Effector memory CD8-positive, alpha-beta T cell (primary cell): Measurements from ENCODE around the gene GUSB.
"Not testable (repeated sequence)": the region's sequence is repeated elsewhere in the genome, so short reads cannot be mapped to it uniquely, and the experiment has no call there.

Experiments used
- ATAC-seq: fragments of 150-1000 bp; cut with Tn5 transposase; replicated peaks from 2 replicates; pipeline ENCODE4 v1.10.0; 2021; ENCODE audit warnings: mild to moderate bottlenecking, moderate library complexity
- DNase-seq, 3 experiments: peaks; one replicate each; pipeline ENCODE4 v3.0.0; 2021
- H3K27ac Mint-ChIP-seq, 2 donors: one replicate each; pipeline ENCODE4 v1.8.0; 2022; ENCODE audit warnings: mild to moderate bottlenecking in 2 of 2, mixed read lengths in 2 of 2, moderate library complexity in 2 of 2
- H3K27me3 Mint-ChIP-seq, 2 donors: one replicate each; pipeline ENCODE4 v1.8.0; 2022; ENCODE audit warnings: mixed read lengths in 2 of 2
- H3K36me3 Mint-ChIP-seq: one replicate; pipeline ENCODE4 v1.8.0; 2022; ENCODE audit warnings: mild to moderate bottlenecking, moderate library complexity, mixed read lengths; ENCODE audit not compliant: insufficient read depth
- H3K4me1 Mint-ChIP-seq, 2 donors: one replicate each; pipeline ENCODE4 v1.8.0; 2022; ENCODE audit warnings: low read depth in 2 of 2, mixed read lengths in 2 of 2
- H3K4me3 Mint-ChIP-seq, 2 donors: one replicate each; pipeline ENCODE4 v1.8.0; 2022; ENCODE audit warnings: mild to moderate bottlenecking in 2 of 2, mixed read lengths in 2 of 2, moderate library complexity in 2 of 2
- H3K9me3 Mint-ChIP-seq, 2 donors: one replicate each; pipeline ENCODE4 v1.8.0; 2022; ENCODE audit warnings: mixed read lengths in 2 of 2

The GUSB gene

GRCh38 chr7:65968256-65969185 is 13.5 kb downstream of the GUSB start:
- H3K4me1 Mint-ChIP-seq = peaks cover 0 to 5% of the 10 kb centered on the region in 2 donors
- no peaks in the 10 kb centered on the region for H3K9me3 Mint-ChIP-seq
- no peak overlapping the region for H3K4me3 Mint-ChIP-seq
- ATAC-seq (no peak), DNase-seq (no peak)
- no peaks in the 10 kb centered on the region for H3K27me3 Mint-ChIP-seq
- H3K36me3 Mint-ChIP-seq = peaks cover 93% of the 10 kb centered on the region
- peak overlapping the region in 1 of 2 donors; percentile 26 for H3K27ac Mint-ChIP-seq

DNA sequence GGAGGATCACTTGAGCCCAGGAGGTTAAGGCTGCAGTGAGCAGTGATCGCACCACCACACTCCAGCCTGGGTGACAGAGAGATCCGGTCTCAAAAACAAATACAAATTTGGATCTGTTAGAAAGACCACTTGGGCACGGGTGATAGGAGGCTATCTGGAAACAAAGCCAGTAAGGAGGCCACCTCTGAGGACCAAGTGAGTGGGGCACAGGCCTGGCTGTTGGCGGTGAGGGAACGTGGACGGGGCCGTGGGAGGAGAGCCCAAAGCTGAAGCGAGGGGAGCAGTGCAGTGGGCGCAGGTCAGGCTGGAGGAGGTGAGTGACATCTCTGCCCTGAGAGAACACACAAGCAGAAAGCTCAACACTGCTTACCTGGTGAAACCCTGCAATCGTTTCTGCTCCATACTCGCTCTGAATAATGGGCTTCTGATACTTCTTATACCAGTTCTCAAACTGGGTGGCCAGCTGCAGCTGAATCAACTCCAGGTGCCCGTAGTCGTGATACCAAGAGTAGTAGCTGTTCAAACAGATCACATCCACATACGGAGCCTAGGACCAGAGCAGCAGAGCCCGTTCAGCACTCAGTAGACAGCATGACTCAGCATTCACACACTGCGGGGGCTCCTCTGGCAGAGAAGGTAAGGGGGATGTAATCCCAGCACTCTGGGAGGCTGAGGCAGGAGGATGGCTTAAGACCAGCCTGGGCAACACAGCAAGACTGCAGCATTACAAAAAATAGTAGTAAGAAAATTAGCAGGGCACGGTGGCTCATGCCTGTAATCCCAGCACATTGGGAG is 14.5 kb downstream of the GUSB start:
- Mint-ChIP-seq H3K4me1 (peaks cover 0 to 4% of the 10 kb centered on the region in 2 donors), H3K27me3 (no peaks in the 10 kb centered on the region), H3K9me3 (no peaks in the 10 kb centered on the region), H3K4me3 (no peak overlapping the region), H3K27ac (peak overlapping the region; percentile 28 to 80), H3K36me3 (peaks cover 88% of the 10 kb centered on the region)
- no peak for DNase-seq
- no peak for ATAC-seq

DNA sequence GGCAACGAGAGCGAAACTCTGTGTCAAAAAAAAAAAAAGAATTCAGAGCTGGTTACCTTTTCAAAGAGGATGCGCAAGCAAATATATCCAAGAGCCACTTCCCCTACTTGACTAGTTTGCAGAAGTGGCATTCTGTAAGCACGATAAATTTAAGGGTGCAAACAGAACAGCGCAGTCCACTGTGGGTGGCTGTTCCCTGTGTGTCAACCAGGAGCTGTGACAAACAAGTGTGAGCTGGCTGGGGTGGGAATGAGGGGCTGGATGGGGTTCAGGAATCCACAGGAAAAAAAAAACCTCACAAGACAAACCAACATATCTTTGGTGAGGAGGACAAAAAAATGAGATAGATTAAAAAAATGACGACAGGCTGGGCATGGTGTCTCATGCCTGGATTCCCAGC is 15.9 kb downstream of the GUSB start:
- ATAC-seq = no peak
- Mint-ChIP-seq H3K9me3 (no peaks in the 10 kb centered on the region), H3K36me3 (peaks cover 85% of the 10 kb centered on the region), H3K4me3 (no peak overlapping the region), H3K27me3 (no peaks in the 10 kb centered on the region), H3K4me1 (no peaks in the 10 kb centered on the region), H3K27ac (peak overlapping the region; percentile 28 to 80)
- no peak for DNase-seq

GRCh38 chr7:65964671-65965070 is 17.3 kb downstream of the GUSB start:
- H3K4me3 Mint-ChIP-seq, H3K4me1 Mint-ChIP-seq, H3K9me3 Mint-ChIP-seq, H3K27me3 Mint-ChIP-seq, ATAC-seq, DNase-seq: not testable (repeated sequence)
- H3K36me3 Mint-ChIP-seq = peaks cover 85% of the 10 kb centered on the region
- peak overlapping the region in 1 of 2 donors; percentile 10 for H3K27ac Mint-ChIP-seq

DNA sequence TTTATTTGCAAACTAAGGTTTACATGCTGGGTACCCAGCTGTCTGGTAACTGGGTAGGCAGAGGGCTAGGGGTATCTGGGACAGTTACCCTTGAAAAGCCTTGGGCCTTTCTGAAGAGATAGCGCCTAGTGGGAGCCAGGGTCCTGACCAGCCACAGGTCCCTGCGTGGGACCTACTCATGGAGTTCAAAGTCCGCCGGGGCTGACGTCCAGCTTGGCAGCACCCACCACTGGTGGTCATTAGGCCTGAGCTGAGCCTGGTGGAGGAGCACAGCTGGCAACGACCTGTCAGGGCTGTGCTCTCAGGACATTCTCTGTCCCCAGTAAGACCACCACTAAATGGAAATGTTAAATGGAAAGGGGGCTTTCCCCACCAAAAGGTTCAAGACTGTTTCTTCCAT is 20.0 kb downstream of the GUSB start:
- Mint-ChIP-seq H3K9me3 (no peaks in the 10 kb centered on the region), H3K4me1 (no peaks in the 10 kb centered on the region), H3K4me3 (no peak overlapping the region), H3K27ac (no peak overlapping the region), H3K27me3 (no peaks in the 10 kb centered on the region), H3K36me3 (peaks cover 69% of the 10 kb centered on the region)
- DNase-seq = no peak
- ATAC-seq = no peak

DNA sequence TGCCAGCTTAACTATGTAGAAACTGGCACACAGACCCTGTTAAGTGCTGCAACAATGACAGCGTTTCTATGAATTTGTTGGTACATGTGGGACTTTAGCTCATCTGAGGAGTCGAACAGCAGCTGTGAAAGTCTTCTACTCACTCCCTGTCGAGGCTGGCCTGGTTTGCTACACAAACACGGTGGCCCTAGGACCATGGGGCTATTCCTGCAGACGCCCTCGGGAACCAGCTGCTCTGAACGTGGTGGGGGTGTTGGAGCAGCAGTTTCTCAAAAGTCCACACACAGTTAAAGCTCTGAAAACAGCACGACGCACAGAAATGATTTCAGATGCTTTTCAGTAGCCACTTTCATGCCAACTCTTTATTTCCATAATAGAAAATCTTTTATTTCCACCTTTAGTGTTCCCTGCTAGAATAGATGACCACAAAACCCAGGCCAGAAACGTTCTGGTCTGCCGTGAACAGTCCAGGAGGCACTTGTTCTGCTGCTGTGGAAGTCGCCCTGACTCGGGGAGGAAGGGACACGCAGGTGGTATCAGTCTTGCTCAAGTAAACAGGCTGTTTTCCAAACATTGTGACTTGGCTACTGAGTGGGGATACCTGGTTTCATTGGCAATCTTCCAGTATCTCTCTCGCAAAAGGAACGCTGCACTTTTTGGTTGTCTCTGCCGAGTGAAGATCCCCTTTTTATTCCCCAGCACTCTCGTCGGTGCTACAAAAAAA is 21.5 kb downstream of the GUSB start:
- Mint-ChIP-seq H3K27ac (peak overlapping the region in 1 of 2 donors; percentile 63), H3K36me3 (peaks cover 54% of the 10 kb centered on the region), H3K4me3 (no peak overlapping the region), H3K4me1 (no peaks in the 10 kb centered on the region), H3K9me3 (no peaks in the 10 kb centered on the region), H3K27me3 (no peaks in the 10 kb centered on the region)
- DNase-seq = no peak
- ATAC-seq = no peak

- H3K27ac Mint-ChIP-seq = peak overlapping the region in 1 of 2 donors; percentile 23
- H3K36me3 Mint-ChIP-seq = peaks cover 18% of the 10 kb centered on the region
- no peaks in the 10 kb centered on the region for H3K27me3 Mint-ChIP-seq
Observed at GRCh38 chr7:65955718-65956117, 26.3 kb downstream of the GUSB start.

GRCh38 chr7:65953890-65954450 is 28.0 kb downstream of the GUSB start:
- no peak overlapping the region for H3K27ac Mint-ChIP-seq
- ATAC-seq = no peak
- peaks cover 2% of the 10 kb centered on the region for H3K36me3 Mint-ChIP-seq
- DNase-seq = no peak
- no peaks in the 10 kb centered on the region for H3K27me3 Mint-ChIP-seq
- no peaks in the 10 kb centered on the region for H3K9me3 Mint-ChIP-seq
- no peaks in the 10 kb centered on the region for H3K4me1 Mint-ChIP-seq
- H3K4me3 Mint-ChIP-seq = no peak overlapping the region

More at GRCh38 chr7:65955718-65956117, 26.3 kb downstream of the GUSB start:
- H3K4me3 Mint-ChIP-seq = no peak overlapping the region
- no peaks in the 10 kb centered on the region for H3K4me1 Mint-ChIP-seq
- ATAC-seq (no peak), DNase-seq (no peak)
- H3K9me3 Mint-ChIP-seq = no peaks in the 10 kb centered on the region

GRCh38 chr7:65953001-65953720 is 28.9 kb downstream of the GUSB start:
- Mint-ChIP-seq H3K36me3 (no peaks in the 10 kb centered on the region), H3K4me1 (no peaks in the 10 kb centered on the region), H3K27me3 (no peaks in the 10 kb centered on the region), H3K4me3 (no peak overlapping the region), H3K9me3 (no peaks in the 10 kb centered on the region), H3K27ac (peak overlapping the region in 1 of 2 donors; percentile 15)
- DNase-seq (no peak), ATAC-seq (no peak)

GRCh38 chr7:65951837-65952578 is 30.0 kb downstream of the GUSB start:
- no peaks in the 10 kb centered on the region for H3K9me3 Mint-ChIP-seq
- DNase-seq = no peak
- no peak overlapping the region for H3K4me3 Mint-ChIP-seq
- no peaks in the 10 kb centered on the region for H3K36me3 Mint-ChIP-seq
- peak overlapping the region in 1 of 2 donors; percentile 23 for H3K27ac Mint-ChIP-seq
- no peaks in the 10 kb centered on the region for H3K27me3 Mint-ChIP-seq
- H3K4me1 Mint-ChIP-seq = no peaks in the 10 kb centered on the region
- ATAC-seq = no peak

- no peaks in the 10 kb centered on the region for H3K4me1 Mint-ChIP-seq
- ATAC-seq = peak; percentile 52
- no peaks in the 10 kb centered on the region for H3K9me3 Mint-ChIP-seq
- no peak overlapping the region for H3K27ac Mint-ChIP-seq
- no peaks in the 10 kb centered on the region for H3K36me3 Mint-ChIP-seq
- no peak for DNase-seq
- no peak overlapping the region for H3K4me3 Mint-ChIP-seq
- H3K27me3 Mint-ChIP-seq = no peaks in the 10 kb centered on the region
Observed at GRCh38 chr7:65946904-65947303, 35.1 kb downstream of the GUSB start.

- H3K4me3 Mint-ChIP-seq, H3K27me3 Mint-ChIP-seq, H3K9me3 Mint-ChIP-seq, H3K4me1 Mint-ChIP-seq, ATAC-seq, H3K36me3 Mint-ChIP-seq, DNase-seq, H3K27ac Mint-ChIP-seq: not testable (repeated sequence)
Observed at GRCh38 chr7:65945787-65946186, 36.2 kb downstream of the GUSB start.
